ENCODE measurements around the gene CELA2A. TPM values are rescaled to one million over a fixed set of nuclear protein-coding genes. Genes with fewer than 3 reads are reported as not detected.
"Not testable (repeated sequence)": the region's sequence is repeated elsewhere in the genome, so short reads cannot be mapped to it uniquely, and the experiment has no call there.

Gene CELA2A
- total RNA-seq, 1 experiment from 2014 or later = 0.72 TPM

DNA sequence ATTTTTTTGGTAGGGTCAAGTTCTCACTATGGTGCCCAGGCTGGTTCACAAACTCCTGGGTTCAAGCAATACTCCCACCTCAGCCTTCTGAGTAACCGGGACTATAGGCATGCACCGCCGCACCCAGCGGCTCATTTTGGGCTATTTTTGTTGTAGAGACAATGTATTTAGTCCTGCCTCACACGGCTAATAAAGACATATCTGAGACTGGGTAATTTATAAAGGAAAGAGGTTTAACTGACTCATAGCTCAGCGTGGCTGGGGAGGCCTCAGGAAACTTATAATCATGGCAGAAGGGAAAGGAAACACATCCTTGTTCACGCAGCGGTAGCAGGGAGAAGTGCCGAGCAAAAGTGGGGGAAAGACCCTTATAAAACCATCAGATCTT lies 4.2 kb downstream of the CELA2A start:
- Histone ChIP-seq H3K27ac (ENCODE audit: low read length) (no peak overlapping the region), H3K36me3 (ENCODE audit: control insufficient read depth, insufficient read depth, low read length) (no peaks in the 10 kb centered on the region), H3K9me3 (ENCODE audit: control insufficient read depth, insufficient read depth, low read depth, low read length) (no peaks in the 10 kb centered on the region), H3K27me3 (ENCODE audit: control insufficient read depth, insufficient read depth, low read length) (no peaks in the 10 kb centered on the region), H3K4me3 (ENCODE audit: low read depth in 2 of 2, low read length in 2 of 2) (no peak overlapping the region), H3K4me1 (ENCODE audit: control insufficient read depth, insufficient read depth, low read length) (no peaks in the 10 kb centered on the region)
- CTCF ChIA-PET = no interaction called here
- in situ Hi-C loops (cut with HindIII; ENCODE audit: low pct_unique_long_range_greater_than_20kb, low sequenced_read_pairs) (no loop called here), intact Hi-C loops (cut with micrococcal nuclease; ENCODE audit: unreplicated experiment) (no loop called here)
- no peak for ATAC-seq
- POLR2A ChIA-PET = no interaction called here
- DNase-seq (ENCODE audit: low read depth, low spot score) = no peak
- TF ChIP-seq, protein P1, sequence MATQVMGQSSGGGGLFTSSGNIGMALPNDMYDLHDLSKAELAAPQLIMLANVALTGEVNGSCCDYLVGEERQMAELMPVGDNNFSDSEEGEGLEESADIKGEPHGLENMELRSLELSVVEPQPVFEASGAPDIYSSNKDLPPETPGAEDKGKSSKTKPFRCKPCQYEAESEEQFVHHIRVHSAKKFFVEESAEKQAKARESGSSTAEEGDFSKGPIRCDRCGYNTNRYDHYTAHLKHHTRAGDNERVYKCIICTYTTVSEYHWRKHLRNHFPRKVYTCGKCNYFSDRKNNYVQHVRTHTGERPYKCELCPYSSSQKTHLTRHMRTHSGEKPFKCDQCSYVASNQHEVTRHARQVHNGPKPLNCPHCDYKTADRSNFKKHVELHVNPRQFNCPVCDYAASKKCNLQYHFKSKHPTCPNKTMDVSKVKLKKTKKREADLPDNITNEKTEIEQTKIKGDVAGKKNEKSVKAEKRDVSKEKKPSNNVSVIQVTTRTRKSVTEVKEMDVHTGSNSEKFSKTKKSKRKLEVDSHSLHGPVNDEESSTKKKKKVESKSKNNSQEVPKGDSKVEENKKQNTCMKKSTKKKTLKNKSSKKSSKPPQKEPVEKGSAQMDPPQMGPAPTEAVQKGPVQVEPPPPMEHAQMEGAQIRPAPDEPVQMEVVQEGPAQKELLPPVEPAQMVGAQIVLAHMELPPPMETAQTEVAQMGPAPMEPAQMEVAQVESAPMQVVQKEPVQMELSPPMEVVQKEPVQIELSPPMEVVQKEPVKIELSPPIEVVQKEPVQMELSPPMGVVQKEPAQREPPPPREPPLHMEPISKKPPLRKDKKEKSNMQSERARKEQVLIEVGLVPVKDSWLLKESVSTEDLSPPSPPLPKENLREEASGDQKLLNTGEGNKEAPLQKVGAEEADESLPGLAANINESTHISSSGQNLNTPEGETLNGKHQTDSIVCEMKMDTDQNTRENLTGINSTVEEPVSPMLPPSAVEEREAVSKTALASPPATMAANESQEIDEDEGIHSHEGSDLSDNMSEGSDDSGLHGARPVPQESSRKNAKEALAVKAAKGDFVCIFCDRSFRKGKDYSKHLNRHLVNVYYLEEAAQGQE (IDR thresholded peaks at IDR 0.05; ENCODE audit: insufficient read depth in 1 of 2, low read depth in 2 of 2, low read length in 1 of 2) = no peak
- no peak for TF ChIP-seq SIN3A (IDR thresholded peaks at IDR 0.05; ENCODE audit: borderline replicate concordance, insufficient read depth, low read depth, low read length)
- TF ChIP-seq, protein P2, sequence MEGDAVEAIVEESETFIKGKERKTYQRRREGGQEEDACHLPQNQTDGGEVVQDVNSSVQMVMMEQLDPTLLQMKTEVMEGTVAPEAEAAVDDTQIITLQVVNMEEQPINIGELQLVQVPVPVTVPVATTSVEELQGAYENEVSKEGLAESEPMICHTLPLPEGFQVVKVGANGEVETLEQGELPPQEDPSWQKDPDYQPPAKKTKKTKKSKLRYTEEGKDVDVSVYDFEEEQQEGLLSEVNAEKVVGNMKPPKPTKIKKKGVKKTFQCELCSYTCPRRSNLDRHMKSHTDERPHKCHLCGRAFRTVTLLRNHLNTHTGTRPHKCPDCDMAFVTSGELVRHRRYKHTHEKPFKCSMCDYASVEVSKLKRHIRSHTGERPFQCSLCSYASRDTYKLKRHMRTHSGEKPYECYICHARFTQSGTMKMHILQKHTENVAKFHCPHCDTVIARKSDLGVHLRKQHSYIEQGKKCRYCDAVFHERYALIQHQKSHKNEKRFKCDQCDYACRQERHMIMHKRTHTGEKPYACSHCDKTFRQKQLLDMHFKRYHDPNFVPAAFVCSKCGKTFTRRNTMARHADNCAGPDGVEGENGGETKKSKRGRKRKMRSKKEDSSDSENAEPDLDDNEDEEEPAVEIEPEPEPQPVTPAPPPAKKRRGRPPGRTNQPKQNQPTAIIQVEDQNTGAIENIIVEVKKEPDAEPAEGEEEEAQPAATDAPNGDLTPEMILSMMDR (IDR thresholded peaks at IDR 0.05) = no peak
- TF ChIP-seq TCF7L2 (IDR thresholded peaks at IDR 0.05; ENCODE audit: low read depth, low read length) = no peak
- no peak for TF ChIP-seq POLR2AphosphoS5 (IDR thresholded peaks at IDR 0.05; ENCODE audit: low read depth, low read length)
- BruUV-seq (replicated peaks) = no TSS peak

DNA sequence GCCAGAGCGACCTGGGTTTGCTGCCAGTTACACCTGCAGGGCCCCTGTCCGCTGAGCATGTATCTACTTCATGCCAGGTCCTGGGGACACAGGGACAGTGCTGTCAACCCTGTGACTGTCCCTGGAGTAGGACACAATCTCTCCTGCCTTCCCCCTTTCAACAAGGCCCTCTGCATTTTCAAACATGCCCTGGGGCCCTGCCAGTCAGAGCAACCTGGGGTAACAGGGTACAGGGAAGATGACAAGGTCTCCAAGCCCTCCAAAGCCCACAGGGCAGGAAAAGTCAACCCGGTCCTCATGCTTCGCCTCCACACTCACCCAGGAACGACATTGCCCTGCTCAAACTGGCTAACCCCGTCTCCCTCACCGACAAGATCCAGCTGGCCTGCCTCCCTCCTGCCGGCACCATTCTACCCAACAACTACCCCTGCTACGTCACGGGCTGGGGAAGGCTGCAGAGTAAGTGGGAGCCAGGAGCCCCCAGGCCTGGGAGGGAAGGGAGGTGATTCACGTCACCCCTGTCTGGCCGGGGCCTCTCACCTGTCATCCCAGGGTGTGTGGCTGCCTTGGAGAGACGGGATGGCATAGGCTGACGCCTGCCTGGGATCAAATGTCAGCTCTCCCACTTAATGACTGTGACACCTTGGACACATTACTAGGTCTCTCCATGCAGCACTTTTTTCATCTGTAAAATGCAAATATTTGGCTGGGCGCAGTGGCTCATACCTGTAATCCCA lies 6.7 kb downstream of the CELA2A start:
- H3K27ac ChIP-seq (ENCODE audit: low read length); H3K27me3 ChIP-seq (ENCODE audit: control insufficient read depth, insufficient read depth, low read length); H3K4me1 ChIP-seq (ENCODE audit: control insufficient read depth, insufficient read depth, low read length); H3K4me3 ChIP-seq (ENCODE audit: low read depth in 2 of 2, low read length in 2 of 2); H3K36me3 ChIP-seq (ENCODE audit: control insufficient read depth, insufficient read depth, low read length); intact Hi-C loops (cut with micrococcal nuclease; ENCODE audit: unreplicated experiment); in situ Hi-C loops (cut with HindIII; ENCODE audit: low pct_unique_long_range_greater_than_20kb, low sequenced_read_pairs); CTCF ChIA-PET; POLR2A ChIA-PET; ATAC-seq; BruUV-seq (replicated peaks); DNase-seq (ENCODE audit: low read depth, low spot score); H3K9me3 ChIP-seq (ENCODE audit: control insufficient read depth, insufficient read depth, low read depth, low read length): not testable (repeated sequence)

DNA sequence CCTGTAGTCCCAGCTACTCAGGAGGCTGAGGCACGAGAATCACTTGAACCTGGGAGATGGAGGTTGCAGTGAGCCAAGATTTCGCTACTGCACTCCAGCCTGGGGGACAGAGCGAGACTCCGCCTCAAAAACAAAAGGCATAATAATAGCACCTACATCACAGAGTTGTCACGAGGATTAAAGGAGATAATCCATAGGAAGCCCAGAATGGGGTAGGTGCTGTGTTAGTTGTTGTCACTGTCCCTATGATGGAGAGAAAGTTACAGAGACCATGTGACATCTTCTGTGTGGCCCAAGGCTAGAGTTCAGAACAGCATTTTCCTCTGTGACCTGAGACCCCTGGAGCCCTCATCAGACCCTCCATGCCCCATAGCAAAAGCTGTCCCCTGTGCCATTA lies 7.4 kb downstream of the CELA2A start:
- H3K9me3 ChIP-seq (ENCODE audit: control insufficient read depth, insufficient read depth, low read depth, low read length); ATAC-seq; H3K36me3 ChIP-seq (ENCODE audit: control insufficient read depth, insufficient read depth, low read length); H3K4me1 ChIP-seq (ENCODE audit: control insufficient read depth, insufficient read depth, low read length); CTCF ChIA-PET; H3K4me3 ChIP-seq (ENCODE audit: low read depth in 2 of 2, low read length in 2 of 2); POLR2A ChIA-PET; H3K27me3 ChIP-seq (ENCODE audit: control insufficient read depth, insufficient read depth, low read length); H3K27ac ChIP-seq (ENCODE audit: low read length); BruUV-seq (replicated peaks); in situ Hi-C loops (cut with HindIII; ENCODE audit: low pct_unique_long_range_greater_than_20kb, low sequenced_read_pairs); DNase-seq (ENCODE audit: low read depth, low spot score); intact Hi-C loops (cut with micrococcal nuclease; ENCODE audit: unreplicated experiment): not testable (repeated sequence)
